GM12878 (cell line): ENCODE results near the gene HMGB4. TPM values are rescaled to one million over a fixed set of nuclear protein-coding genes. Genes with fewer than 3 reads are reported as not detected.

ENCODE experiments used
- ATAC-seq: fragments of 200-7000 bp; cut with Tn5 transposase; 3 replicates; pipeline ENCODE4 v1.9.1; 2020; ENCODE audit warnings: mild to moderate bottlenecking, moderate library complexity
- BruUV-seq: library from RNA; stranded (reverse); fragments of 400-500 nt; replicated peaks from 2 replicates; lab custom pipeline; 2021; lab: Mats Ljungman, UMichigan
- CTCF ChIA-PET: fragments of 300-600 bp; sonication (Branson Sonifier 250); formaldehyde crosslinking; extraction: SDS; loops from one replicate; lab custom pipeline; 2021; ENCODE audit warnings: inconsistent platforms; lab: Yijun Ruan, JAX
- POLR2A ChIA-PET: fragments of 350-600 bp; formaldehyde crosslinking; extraction: SDS; loops from one replicate; lab custom pipeline; 2021; ENCODE audit warnings: inconsistent platforms; lab: Charles Lee
- RAD21 ChIA-PET: fragments of 300-600 bp; sonication (Branson Sonifier 250); formaldehyde crosslinking; loops from one replicate; lab custom pipeline; 2023; ENCODE audit warnings: antibody characterized with exemption; ENCODE audit not compliant: unreplicated experiment; lab: Charles Lee
- SMC1A ChIA-PET: fragments of 300-600 bp; sonication (Branson Sonifier 250); formaldehyde crosslinking; loops from one replicate; lab custom pipeline; 2023; ENCODE audit not compliant: unreplicated experiment, uncharacterized antibody; lab: Charles Lee
- DNase-seq: peaks from one replicate; pipeline ENCODE4 v3.0.0-alpha.2; 2011; ENCODE audit warnings: low read depth, low spot score
- FAIRE-seq: peaks from 3 replicates; lab custom pipeline; 2011; peaks lifted over from hg19 to GRCh38; lab: Jason Lieb, UNC
- H2AFZ ChIP-seq: 2 replicates; pipeline ENCODE4 v1.6.0; 2011; ENCODE audit warnings: low read depth, low read length, control low read depth; ENCODE audit not compliant: control insufficient read depth
- H3K27ac ChIP-seq: 2 replicates; pipeline ENCODE4 v1.5.1; 2011; ENCODE audit warnings: control low read depth; ENCODE audit not compliant: control insufficient read depth, insufficient read depth
- H3K27me3 ChIP-seq, 2 experiments: replicated peaks in 1 of 2; 2 replicates each; pipeline versions ENCODE4 v1.6.0 to v1.6.1; 2011; ENCODE audit warnings: low read length in 1 of 2; ENCODE audit not compliant: control insufficient read depth in 2 of 2, insufficient read depth in 2 of 2
- H3K36me3 ChIP-seq, 2 experiments: 2 replicates each; pipeline ENCODE4 v1.5.1; 2011; ENCODE audit warnings: low read length in 1 of 2; ENCODE audit not compliant: control insufficient read depth in 2 of 2, insufficient read depth in 2 of 2
- H3K4me1 ChIP-seq: 2 replicates; pipeline ENCODE4 v1.6.1; 2011; ENCODE audit warnings: mild to moderate bottlenecking, low read length, moderate library complexity, mixed read lengths; ENCODE audit not compliant: control insufficient read depth, insufficient read depth
- H3K4me2 ChIP-seq: 2 replicates; pipeline ENCODE4 v1.6.0; 2011; ENCODE audit warnings: control low read depth; ENCODE audit not compliant: control insufficient read depth, insufficient read depth
- H3K4me3 ChIP-seq: fragments of 200-600 bp; sonication (generic); 2 replicates; pipeline ENCODE4 v1.5.1; 2016
- H3K79me2 ChIP-seq: 2 replicates; pipeline ENCODE4 v1.6.0; 2011; ENCODE audit warnings: low read length; ENCODE audit not compliant: control insufficient read depth, insufficient read depth
- H3K9ac ChIP-seq: 2 replicates; pipeline ENCODE4 v1.8.0; 2011; ENCODE audit warnings: low read length, control low read depth, mixed read lengths; ENCODE audit not compliant: control insufficient read depth, insufficient read depth
- H3K9me3 ChIP-seq: replicated peaks from 3 replicates; pipeline ENCODE4 v1.5.1; 2011; ENCODE audit warnings: mild to moderate bottlenecking, low read length; ENCODE audit not compliant: control insufficient read depth, insufficient read depth
- H4K20me1 ChIP-seq: 2 replicates; pipeline ENCODE4 v1.6.0; 2011; ENCODE audit not compliant: control insufficient read depth, insufficient read depth
- CHD2 ChIP-seq: IDR thresholded peaks from 2 replicates; pipeline ENCODE4 v1.6.1; 2011; ENCODE audit warnings: low read depth, low read length, improper control_type of control experiment, borderline replicate concordance
- CREM ChIP-seq: IDR thresholded peaks from 2 replicates; pipeline ENCODE4 v1.6.1; 2014; ENCODE audit warnings: antibody characterized with exemption, low read depth
- JUND ChIP-seq: IDR thresholded peaks from 2 replicates; pipeline ENCODE4 v1.6.1; 2012; ENCODE audit warnings: low read depth, mild to moderate bottlenecking, low read length, improper control_type of control experiment, moderate library complexity
- KDM1A ChIP-seq: fragments of 200-600 bp; sonication (generic); IDR thresholded peaks from 2 replicates; pipeline ENCODE4 v1.6.1; 2016; ENCODE audit warnings: borderline replicate concordance
- MYC ChIP-seq: IDR thresholded peaks from 2 replicates; pipeline ENCODE4 v1.6.1; 2011; ENCODE audit warnings: mild to moderate bottlenecking, low read length, moderate library complexity, inconsistent platforms; ENCODE audit not compliant: insufficient read depth, insufficient replicate concordance, insufficient read length, severe bottlenecking
- POU2F2 ChIP-seq: IDR thresholded peaks from 3 replicates; pipeline ENCODE4 v1.6.1; 2011; ENCODE audit warnings: low read depth, mild to moderate bottlenecking, low read length, borderline replicate concordance
- RELA ChIP-seq: fragments of 450-650 bp; IDR thresholded peaks from 2 replicates; pipeline ENCODE4 v1.8.0; 2014; ENCODE audit warnings: borderline replicate concordance; ENCODE audit not compliant: partially characterized antibody
- SMAD5 ChIP-seq: IDR thresholded peaks from 2 replicates; pipeline ENCODE4 v1.6.1; 2016; ENCODE audit warnings: antibody characterized with exemption, low read depth
- SMARCA5 ChIP-seq: fragments of 450-650 bp; IDR thresholded peaks from 2 replicates; pipeline ENCODE4 v1.6.1; 2017; ENCODE audit warnings: mild to moderate bottlenecking
- SPI1 ChIP-seq: IDR thresholded peaks from 2 replicates; pipeline ENCODE4 v1.6.1; 2011; ENCODE audit warnings: low read depth, mild to moderate bottlenecking, low read length, moderate library complexity, borderline replicate concordance; ENCODE audit not compliant: insufficient read depth
- STAT1 ChIP-seq: fragments of 450-650 bp; conservative IDR thresholded peaks from 2 replicates; pipeline ENCODE4 v1.6.1; 2014; ENCODE audit warnings: antibody characterized with exemption, mild to moderate bottlenecking
- ZSCAN29 ChIP-seq: fragments of 450-650 bp; IDR thresholded peaks from 2 replicates; pipeline ENCODE4 v1.6.1; 2017; ENCODE audit warnings: mild to moderate bottlenecking, moderate library complexity
- WGBS: methylation state at CpG from one replicate; pipeline ENCODE4 v1.1.6; 2016; ENCODE audit warnings: low lambda C conversion rate; ENCODE audit not compliant: insufficient replicate concordance, insufficient coverage; ENCODE audit errors: missing lambda C conversion rate; 5-methylcytosine and 5-hydroxymethylcytosine counted together
- in situ Hi-C: fragments of 300-500 bp; cut with MboI; formaldehyde crosslinking; loops from 9 replicates; pipeline ENCODE4 v1.14.3; 2018; ENCODE audit warnings: mixed read lengths
- intact Hi-C: fragments of 100-400 bp; cut with micrococcal nuclease; formaldehyde crosslinking; loops from one replicate; pipeline ENCODE4 v1.14.2; 2022; ENCODE audit not compliant: unreplicated experiment
- polyA plus RNA-seq, 11 experiments: library from polyadenylated mRNA; depleted of rRNA in 4 of 11; unstranded in 6 of 11; stranded (reverse) in 5 of 11; fragments of >200 nt; fragmentation: Nextera tagmentation in 4 of 11; fragmentation: Illumina TruSeq in 1 of 11; extraction: Ambion mirVana in 4 of 11; extraction: Trizol in 1 of 11; gene quantifications; 1 replicate in 1 of 11; 2 replicates in 10 of 11; pipeline versions ENCODE4 v1.2.1 to v1.2.3, GENCODE V29; 2011 to 2016; ENCODE audit warnings: inconsistent platforms in 2 of 11, missing spikeins in 2 of 11, low read depth in 1 of 11
- total RNA-seq, 4 experiments: library from RNA; depleted of rRNA in 3 of 4; stranded (reverse); fragments of >200 nt in 3 of 4; fragmentation: Illumina TruSeq in 1 of 4; extraction: Trizol in 1 of 4; gene quantifications; 2 replicates each; pipeline versions ENCODE4 v1.2.1 to v1.2.3, GENCODE V29; 2013 to 2021
- TF ChIP-seq, protein P1 (sequence below): fragments of 450-650 bp; formaldehyde crosslinking; IDR thresholded peaks from 2 replicates; pipeline ENCODE4 v1.5.0; 2022; ENCODE audit warnings: mild to moderate bottlenecking, missing genetic modification characterization
- TF ChIP-seq, protein P2 (sequence below): fragments of 450-650 bp; IDR thresholded peaks from 2 replicates; pipeline ENCODE4 v1.6.1; 2017; ENCODE audit warnings: mild to moderate bottlenecking
- TF ChIP-seq, protein P3 (sequence below): IDR thresholded peaks from 2 replicates; pipeline ENCODE4 v1.6.1; 2012; ENCODE audit warnings: low read depth, low read length, improper control_type of control experiment

HMGB4 gene
- total and polyA plus RNA-seq, 10 of the 15 experiments (the other 5 are each of a cell fraction or from before 2014, with no cell fraction given) = not detected

DNA sequence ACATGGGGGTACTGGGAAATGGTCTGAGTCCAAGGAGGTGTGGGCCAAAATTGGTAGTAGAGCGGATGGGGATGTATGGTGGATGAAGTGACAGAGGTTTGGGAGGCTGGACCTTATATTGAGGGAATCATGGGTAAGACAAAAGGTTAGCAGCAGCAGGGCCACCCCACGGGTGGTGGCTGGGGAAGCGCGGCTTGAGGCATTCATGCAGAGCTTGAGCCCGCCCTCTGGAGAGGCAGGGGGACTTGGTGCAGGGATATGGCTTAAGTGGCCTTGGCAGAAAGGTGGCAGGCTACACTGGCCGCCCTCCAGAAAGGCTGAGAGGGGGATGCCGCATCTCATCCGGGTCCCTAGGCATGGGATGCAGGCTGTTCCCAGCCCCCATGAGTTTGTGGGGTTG, 31.5 kb downstream of the HMGB4 start:
- H4K20me1 ChIP-seq = no peaks in the 10 kb centered on the region
- ChIA-PET POLR2A (no interaction called here), CTCF (interaction anchor here (0.5 kb wide), 1 partner anchor 240 kb away, joined by 4 read pairs; no protein-coding TSS in a partner anchor), SMC1A (no interaction called here), RAD21 (no interaction called here)
- no TSS peak for BruUV-seq
- in situ Hi-C loops (no loop called here), intact Hi-C loops (no loop called here)
- no peaks in the 10 kb centered on the region for H3K27me3 ChIP-seq
- ATAC-seq = no peak
- no peak overlapping the region for H3K9ac ChIP-seq
- 34% methylated on average over 8 of the region's 8 CpGs for WGBS
- H3K4me2 ChIP-seq = no peak overlapping the region
- no peak for DNase-seq
- no peaks in the 10 kb centered on the region for H3K36me3 ChIP-seq
- no peaks in the 10 kb centered on the region for H3K4me1 ChIP-seq
- H3K79me2 ChIP-seq = no peaks in the 10 kb centered on the region
- H3K9me3 ChIP-seq = no peaks in the 10 kb centered on the region
- H2AFZ ChIP-seq = no peak overlapping the region
- TF ChIP-seq KDM1A (no peak), CREM (no peak), ZSCAN29 (no peak), RELA (no peak), STAT1 (no peak), CHD2 (no peak), SPI1 (no peak), MYC (no peak), SMAD5 (no peak), SMARCA5 (no peak), POU2F2 (no peak), JUND (no peak)
- TF ChIP-seq, protein P1, sequence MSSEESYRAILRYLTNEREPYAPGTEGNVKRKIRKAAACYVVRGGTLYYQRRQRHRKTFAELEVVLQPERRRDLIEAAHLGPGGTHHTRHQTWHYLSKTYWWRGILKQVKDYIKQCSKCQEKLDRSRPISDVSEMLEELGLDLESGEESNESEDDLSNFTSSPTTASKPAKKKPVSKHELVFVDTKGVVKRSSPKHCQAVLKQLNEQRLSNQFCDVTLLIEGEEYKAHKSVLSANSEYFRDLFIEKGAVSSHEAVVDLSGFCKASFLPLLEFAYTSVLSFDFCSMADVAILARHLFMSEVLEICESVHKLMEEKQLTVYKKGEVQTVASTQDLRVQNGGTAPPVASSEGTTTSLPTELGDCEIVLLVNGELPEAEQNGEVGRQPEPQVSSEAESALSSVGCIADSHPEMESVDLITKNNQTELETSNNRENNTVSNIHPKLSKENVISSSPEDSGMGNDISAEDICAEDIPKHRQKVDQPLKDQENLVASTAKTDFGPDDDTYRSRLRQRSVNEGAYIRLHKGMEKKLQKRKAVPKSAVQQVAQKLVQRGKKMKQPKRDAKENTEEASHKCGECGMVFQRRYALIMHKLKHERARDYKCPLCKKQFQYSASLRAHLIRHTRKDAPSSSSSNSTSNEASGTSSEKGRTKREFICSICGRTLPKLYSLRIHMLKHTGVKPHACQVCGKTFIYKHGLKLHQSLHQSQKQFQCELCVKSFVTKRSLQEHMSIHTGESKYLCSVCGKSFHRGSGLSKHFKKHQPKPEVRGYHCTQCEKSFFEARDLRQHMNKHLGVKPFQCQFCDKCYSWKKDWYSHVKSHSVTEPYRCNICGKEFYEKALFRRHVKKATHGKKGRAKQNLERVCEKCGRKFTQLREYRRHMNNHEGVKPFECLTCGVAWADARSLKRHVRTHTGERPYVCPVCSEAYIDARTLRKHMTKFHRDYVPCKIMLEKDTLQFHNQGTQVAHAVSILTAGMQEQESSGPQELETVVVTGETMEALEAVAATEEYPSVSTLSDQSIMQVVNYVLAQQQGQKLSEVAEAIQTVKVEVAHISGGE (CRISPR knock-in tag) = no peak
- TF ChIP-seq, protein P2, sequence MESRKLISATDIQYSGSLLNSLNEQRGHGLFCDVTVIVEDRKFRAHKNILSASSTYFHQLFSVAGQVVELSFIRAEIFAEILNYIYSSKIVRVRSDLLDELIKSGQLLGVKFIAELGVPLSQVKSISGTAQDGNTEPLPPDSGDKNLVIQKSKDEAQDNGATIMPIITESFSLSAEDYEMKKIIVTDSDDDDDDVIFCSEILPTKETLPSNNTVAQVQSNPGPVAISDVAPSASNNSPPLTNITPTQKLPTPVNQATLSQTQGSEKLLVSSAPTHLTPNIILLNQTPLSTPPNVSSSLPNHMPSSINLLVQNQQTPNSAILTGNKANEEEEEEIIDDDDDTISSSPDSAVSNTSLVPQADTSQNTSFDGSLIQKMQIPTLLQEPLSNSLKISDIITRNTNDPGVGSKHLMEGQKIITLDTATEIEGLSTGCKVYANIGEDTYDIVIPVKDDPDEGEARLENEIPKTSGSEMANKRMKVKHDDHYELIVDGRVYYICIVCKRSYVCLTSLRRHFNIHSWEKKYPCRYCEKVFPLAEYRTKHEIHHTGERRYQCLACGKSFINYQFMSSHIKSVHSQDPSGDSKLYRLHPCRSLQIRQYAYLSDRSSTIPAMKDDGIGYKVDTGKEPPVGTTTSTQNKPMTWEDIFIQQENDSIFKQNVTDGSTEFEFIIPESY = no peak
- TF ChIP-seq, protein P3, sequence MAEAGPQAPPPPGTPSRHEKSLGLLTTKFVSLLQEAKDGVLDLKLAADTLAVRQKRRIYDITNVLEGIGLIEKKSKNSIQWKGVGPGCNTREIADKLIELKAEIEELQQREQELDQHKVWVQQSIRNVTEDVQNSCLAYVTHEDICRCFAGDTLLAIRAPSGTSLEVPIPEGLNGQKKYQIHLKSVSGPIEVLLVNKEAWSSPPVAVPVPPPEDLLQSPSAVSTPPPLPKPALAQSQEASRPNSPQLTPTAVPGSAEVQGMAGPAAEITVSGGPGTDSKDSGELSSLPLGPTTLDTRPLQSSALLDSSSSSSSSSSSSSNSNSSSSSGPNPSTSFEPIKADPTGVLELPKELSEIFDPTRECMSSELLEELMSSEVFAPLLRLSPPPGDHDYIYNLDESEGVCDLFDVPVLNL = no peak
- no peak overlapping the region for H3K4me3 ChIP-seq
- FAIRE-seq = no peak
- H3K27ac ChIP-seq = no peak overlapping the region
